ENCODE measurements around the gene DCX. TPM values are rescaled to one million over a fixed set of nuclear protein-coding genes. Genes with fewer than 3 reads are reported as not detected.

Gene DCX
- total and polyA plus RNA-seq, 4 donors: 0.42 TPM; not detected in 3

DNA sequence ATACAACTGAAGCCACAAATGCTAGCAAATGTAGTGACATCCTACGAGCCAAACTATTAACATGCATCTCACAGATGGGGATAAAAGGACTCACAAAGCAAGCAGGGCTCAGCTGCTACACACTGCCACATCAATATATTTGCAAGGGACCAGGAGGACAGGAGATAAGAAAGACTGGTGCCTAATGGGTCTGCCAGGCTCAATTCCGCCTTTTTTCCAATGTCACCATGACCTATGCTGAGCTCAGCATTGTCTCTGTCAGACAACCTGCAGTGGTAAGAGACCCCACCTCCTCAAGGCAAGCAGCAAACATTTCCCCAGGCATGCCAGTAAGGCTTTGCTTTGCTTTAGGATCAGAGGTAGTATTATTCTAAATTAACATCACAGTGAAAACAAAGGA, 435 bp downstream of the DCX start:
- Histone ChIP-seq H3K4me3 (ENCODE audit: low read length in 2 of 2) (no peak overlapping the region), H3K9me3 (ENCODE audit: control insufficient read depth, low read length) (no peaks in the 10 kb centered on the region), H3K36me3 (ENCODE audit: control insufficient read depth in 1 of 2, insufficient read depth in 2 of 2, low read length in 1 of 2) (no peaks in the 10 kb centered on the region), H3K27ac (ENCODE audit: low read depth in 1 of 2, low read length in 2 of 2) (no peak overlapping the region), H3K4me1 (ENCODE audit: control insufficient read depth in 1 of 2, insufficient read depth in 2 of 2, low read length in 2 of 2) (no peaks in the 10 kb centered on the region), H3K27me3 (ENCODE audit: control insufficient read depth in 1 of 2, insufficient read depth in 2 of 2, low read length in 1 of 2) (no peaks in the 10 kb centered on the region)
- ATAC-seq (ENCODE audit: low FRiP score): no peak
- intact Hi-C loops (cut with DNase I): no loop called here
- no peak for DNase-seq
- WGBS, 2 donors: 27 to 30% methylated on average over 2 of the region's 2 CpGs

DNA sequence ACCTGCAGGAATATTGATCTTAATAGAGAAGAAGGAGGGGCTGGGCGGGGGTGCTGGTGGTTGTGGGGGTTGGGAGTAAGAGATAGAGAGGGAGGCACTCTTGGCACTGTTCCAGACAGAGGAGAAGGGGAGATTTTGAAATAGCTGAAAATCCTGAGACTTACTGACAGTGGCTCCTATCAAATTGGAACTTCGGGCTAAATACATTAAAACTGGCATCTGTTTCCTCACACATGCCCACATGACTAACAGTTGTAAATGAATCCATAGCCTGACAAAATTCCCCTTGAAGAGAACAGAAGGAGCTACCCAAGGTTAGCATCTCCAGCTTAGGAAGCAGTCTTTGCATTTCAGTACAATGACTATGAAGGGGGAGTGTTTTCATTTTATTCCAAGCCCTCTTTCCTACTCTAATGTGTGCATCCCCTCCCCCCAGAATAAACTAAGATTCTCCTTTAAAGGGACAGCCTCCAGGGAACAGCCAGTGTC, 1.4 kb downstream of the DCX start:
- intact Hi-C loops (cut with DNase I): no loop called here
- WGBS, 2 donors: 15 to 18% methylated on average over 2 of the region's 2 CpGs
- no peak for ATAC-seq (ENCODE audit: low FRiP score)
- H3K27ac ChIP-seq (ENCODE audit: low read depth in 1 of 2, low read length in 2 of 2): no peak overlapping the region
- no peak overlapping the region for H3K4me3 ChIP-seq (ENCODE audit: low read length in 2 of 2)
- H3K27me3 ChIP-seq (ENCODE audit: control insufficient read depth in 1 of 2, insufficient read depth in 2 of 2, low read length in 1 of 2): no peaks in the 10 kb centered on the region
- no peak for DNase-seq
- H3K9me3 ChIP-seq (ENCODE audit: control insufficient read depth, low read length): no peaks in the 10 kb centered on the region
- no peaks in the 10 kb centered on the region for H3K36me3 ChIP-seq (ENCODE audit: control insufficient read depth in 1 of 2, insufficient read depth in 2 of 2, low read length in 1 of 2)
- H3K4me1 ChIP-seq (ENCODE audit: control insufficient read depth in 1 of 2, insufficient read depth in 2 of 2, low read length in 2 of 2): no peaks in the 10 kb centered on the region

GRCh38 chrX:111409326-111409725, 2.7 kb downstream of the DCX start:
- no peaks in the 10 kb centered on the region for H3K9me3 ChIP-seq (ENCODE audit: control insufficient read depth, low read length)
- no peaks in the 10 kb centered on the region for H3K36me3 ChIP-seq (ENCODE audit: control insufficient read depth in 1 of 2, insufficient read depth in 2 of 2, low read length in 1 of 2)
- 68 to 77% methylated on average over 3 of the region's 3 CpGs for WGBS, 2 donors
- intact Hi-C loops (cut with DNase I): no loop called here
- no peak overlapping the region for H3K4me3 ChIP-seq (ENCODE audit: low read length in 2 of 2)
- H3K27me3 ChIP-seq (ENCODE audit: control insufficient read depth in 1 of 2, insufficient read depth in 2 of 2, low read length in 1 of 2): no peaks in the 10 kb centered on the region
- ATAC-seq (ENCODE audit: low FRiP score) (no peak), DNase-seq (no peak)
- H3K27ac ChIP-seq (ENCODE audit: low read depth in 1 of 2, low read length in 2 of 2): no peak overlapping the region
- H3K4me1 ChIP-seq (ENCODE audit: control insufficient read depth in 1 of 2, insufficient read depth in 2 of 2, low read length in 2 of 2): no peaks in the 10 kb centered on the region

DNA sequence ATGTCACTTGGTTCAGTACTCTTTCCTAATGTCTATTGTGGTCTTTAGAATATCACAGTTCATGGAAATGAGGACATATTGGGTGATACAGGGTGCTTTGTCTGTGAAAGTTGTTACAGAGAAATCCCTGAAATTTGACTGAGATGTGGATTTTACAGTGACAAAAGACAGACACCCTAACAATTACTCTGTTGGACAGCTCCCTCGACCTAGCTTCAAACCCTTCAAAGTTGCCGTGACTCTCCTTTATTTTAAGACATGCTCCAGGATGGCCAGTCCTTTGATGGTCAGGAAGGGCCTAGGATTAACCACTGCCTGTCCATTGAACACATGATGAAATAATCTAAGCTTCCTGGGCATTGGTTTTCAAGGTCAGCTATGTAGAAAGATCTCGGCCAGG, 4.0 kb downstream of the DCX start:
- Histone ChIP-seq H3K4me1 (ENCODE audit: control insufficient read depth in 1 of 2, insufficient read depth in 2 of 2, low read length in 2 of 2) (no peaks in the 10 kb centered on the region), H3K27me3 (ENCODE audit: control insufficient read depth in 1 of 2, insufficient read depth in 2 of 2, low read length in 1 of 2) (no peaks in the 10 kb centered on the region), H3K4me3 (ENCODE audit: low read length in 2 of 2) (no peak overlapping the region), H3K9me3 (ENCODE audit: control insufficient read depth, low read length) (no peaks in the 10 kb centered on the region), H3K27ac (ENCODE audit: low read depth in 1 of 2, low read length in 2 of 2) (no peak overlapping the region), H3K36me3 (ENCODE audit: control insufficient read depth in 1 of 2, insufficient read depth in 2 of 2, low read length in 1 of 2) (no peaks in the 10 kb centered on the region)
- ATAC-seq (ENCODE audit: low FRiP score): no peak
- intact Hi-C loops (cut with DNase I): no loop called here
- WGBS, 2 donors: 29 to 31% methylated on average over 3 of the region's 3 CpGs
- DNase-seq: no peak

DNA sequence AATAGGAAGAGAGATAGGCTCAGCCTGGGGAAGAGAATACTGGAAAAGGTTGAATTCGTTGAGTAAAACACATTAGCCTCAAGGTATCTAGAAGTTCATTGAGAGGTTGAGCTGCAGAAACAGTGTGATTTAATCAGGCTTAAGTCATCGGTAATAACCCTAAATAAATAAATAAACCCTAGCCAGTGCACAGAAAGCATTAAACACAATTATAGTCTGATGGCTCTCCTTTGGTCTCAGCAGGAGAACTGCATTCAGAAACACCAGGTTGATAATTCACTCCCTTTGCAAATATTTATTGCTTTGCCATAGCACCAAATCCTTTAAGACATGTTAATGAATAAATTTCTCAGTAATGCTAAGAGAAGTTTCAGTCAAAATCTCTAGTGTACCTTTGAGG, 9.6 kb downstream of the DCX start:
- WGBS, 2 donors: 47 to 51% methylated on average over 2 of the region's 2 CpGs
- H3K36me3 ChIP-seq (ENCODE audit: control insufficient read depth in 1 of 2, insufficient read depth in 2 of 2, low read length in 1 of 2): no peaks in the 10 kb centered on the region
- ATAC-seq (ENCODE audit: low FRiP score): no peak
- H3K4me3 ChIP-seq (ENCODE audit: low read length in 2 of 2): no peak overlapping the region
- H3K9me3 ChIP-seq (ENCODE audit: control insufficient read depth, low read length): no peaks in the 10 kb centered on the region
- H3K27ac ChIP-seq (ENCODE audit: low read depth in 1 of 2, low read length in 2 of 2): no peak overlapping the region
- H3K4me1 ChIP-seq (ENCODE audit: control insufficient read depth in 1 of 2, insufficient read depth in 2 of 2, low read length in 2 of 2): no peaks in the 10 kb centered on the region
- intact Hi-C loops (cut with DNase I): no loop called here
- no peak for DNase-seq
- H3K27me3 ChIP-seq (ENCODE audit: control insufficient read depth in 1 of 2, insufficient read depth in 2 of 2, low read length in 1 of 2): no peaks in the 10 kb centered on the region

- intact Hi-C loops (cut with DNase I): no loop called here
- Histone ChIP-seq H3K27ac (ENCODE audit: low read depth in 1 of 2, low read length in 2 of 2) (no peak overlapping the region), H3K9me3 (ENCODE audit: control insufficient read depth, low read length) (no peaks in the 10 kb centered on the region), H3K27me3 (ENCODE audit: control insufficient read depth in 1 of 2, insufficient read depth in 2 of 2, low read length in 1 of 2) (no peaks in the 10 kb centered on the region), H3K4me3 (ENCODE audit: low read length in 2 of 2) (no peak overlapping the region), H3K36me3 (ENCODE audit: control insufficient read depth in 1 of 2, insufficient read depth in 2 of 2, low read length in 1 of 2) (no peaks in the 10 kb centered on the region), H3K4me1 (ENCODE audit: control insufficient read depth in 1 of 2, insufficient read depth in 2 of 2, low read length in 2 of 2) (no peaks in the 10 kb centered on the region)
- no peak for ATAC-seq (ENCODE audit: low FRiP score)
- no peak for DNase-seq
- 61 to 84% methylated on average over 2 of the region's 2 CpGs for WGBS, 2 donors
Measured at GRCh38 chrX:111395149-111395548, 16.8 kb downstream of the DCX start.

DNA sequence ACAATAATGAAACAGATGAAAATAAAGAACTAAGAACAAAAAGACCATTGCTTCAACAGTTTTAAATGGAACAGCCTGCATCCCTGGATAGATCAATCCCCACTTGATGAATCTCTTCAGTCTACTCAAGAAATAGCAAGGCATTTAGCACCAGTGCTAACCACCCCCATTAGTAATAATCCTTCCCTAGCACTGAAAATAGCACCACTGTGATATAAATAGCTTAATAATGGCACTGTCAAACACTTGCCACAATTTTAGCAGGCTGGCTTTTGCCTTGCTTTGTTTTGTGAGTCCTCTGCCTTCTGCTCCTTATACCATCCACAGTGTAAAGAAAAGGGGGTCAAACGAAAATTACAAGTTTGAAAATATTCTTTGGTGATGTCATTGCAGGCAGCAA, 17.4 kb downstream of the DCX start:
- no peak for ATAC-seq (ENCODE audit: low FRiP score)
- 18 to 54% methylated on average over 1 of the region's 1 CpG for WGBS, 2 donors

DNA sequence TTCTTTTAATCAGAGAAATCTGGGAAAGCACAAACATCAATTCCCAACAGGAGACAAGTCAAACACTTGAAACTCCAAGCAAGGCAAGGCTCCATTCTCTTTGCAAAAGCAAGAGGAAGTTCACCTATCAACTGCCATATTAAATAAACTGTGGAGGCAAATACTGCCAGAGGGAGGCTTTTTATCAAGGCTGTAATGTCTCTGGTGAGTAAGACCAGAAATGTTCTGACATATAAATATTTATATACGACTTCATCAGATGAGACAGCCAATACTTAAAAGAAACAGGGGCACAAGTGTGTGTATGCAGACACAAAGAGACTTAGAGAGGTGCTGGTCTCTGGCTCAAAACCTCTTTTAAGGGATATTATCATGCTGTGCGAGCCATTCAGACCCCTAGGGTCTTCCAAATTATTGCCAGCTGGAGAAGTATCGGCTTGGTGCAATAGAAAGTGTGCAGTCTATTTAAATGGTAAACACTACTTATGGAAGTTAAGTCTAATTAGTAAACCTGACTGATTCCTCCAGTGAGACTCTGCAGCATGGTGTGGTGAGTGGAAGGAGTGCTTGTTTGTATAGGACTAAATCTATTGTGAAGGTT, 24.4 kb downstream of the DCX start:
- H3K4me3 ChIP-seq (ENCODE audit: low read length in 2 of 2): no peak overlapping the region
- no peak overlapping the region for H3K27ac ChIP-seq (ENCODE audit: low read depth in 1 of 2, low read length in 2 of 2)
- H3K4me1 ChIP-seq (ENCODE audit: control insufficient read depth in 1 of 2, insufficient read depth in 2 of 2, low read length in 2 of 2): no peaks in the 10 kb centered on the region
- no peaks in the 10 kb centered on the region for H3K9me3 ChIP-seq (ENCODE audit: control insufficient read depth, low read length)
- H3K27me3 ChIP-seq (ENCODE audit: control insufficient read depth in 1 of 2, insufficient read depth in 2 of 2, low read length in 1 of 2): no peaks in the 10 kb centered on the region
- intact Hi-C loops (cut with DNase I): no loop called here
- 33 to 41% methylated on average over 3 of the region's 3 CpGs for WGBS, 2 donors
- DNase-seq (no peak), ATAC-seq (ENCODE audit: low FRiP score) (no peak)
- no peaks in the 10 kb centered on the region for H3K36me3 ChIP-seq (ENCODE audit: control insufficient read depth in 1 of 2, insufficient read depth in 2 of 2, low read length in 1 of 2)

More for the DNA sequence above, 17.4 kb downstream of the DCX start:
- DNase-seq: no peak
- intact Hi-C loops (cut with DNase I): no loop called here
- Histone ChIP-seq H3K36me3 (ENCODE audit: control insufficient read depth in 1 of 2, insufficient read depth in 2 of 2, low read length in 1 of 2) (no peaks in the 10 kb centered on the region), H3K27ac (ENCODE audit: low read depth in 1 of 2, low read length in 2 of 2) (no peak overlapping the region), H3K4me3 (ENCODE audit: low read length in 2 of 2) (no peak overlapping the region), H3K9me3 (ENCODE audit: control insufficient read depth, low read length) (no peaks in the 10 kb centered on the region), H3K4me1 (ENCODE audit: control insufficient read depth in 1 of 2, insufficient read depth in 2 of 2, low read length in 2 of 2) (no peaks in the 10 kb centered on the region), H3K27me3 (ENCODE audit: control insufficient read depth in 1 of 2, insufficient read depth in 2 of 2, low read length in 1 of 2) (no peaks in the 10 kb centered on the region)

- Histone ChIP-seq H3K27me3 (ENCODE audit: control insufficient read depth in 1 of 2, insufficient read depth in 2 of 2, low read length in 1 of 2) (no peaks in the 10 kb centered on the region), H3K36me3 (ENCODE audit: control insufficient read depth in 1 of 2, insufficient read depth in 2 of 2, low read length in 1 of 2) (no peaks in the 10 kb centered on the region), H3K4me1 (ENCODE audit: control insufficient read depth in 1 of 2, insufficient read depth in 2 of 2, low read length in 2 of 2) (no peaks in the 10 kb centered on the region), H3K27ac (ENCODE audit: low read depth in 1 of 2, low read length in 2 of 2) (no peak overlapping the region), H3K4me3 (ENCODE audit: low read length in 2 of 2) (no peak overlapping the region), H3K9me3 (ENCODE audit: control insufficient read depth, low read length) (no peaks in the 10 kb centered on the region)
- intact Hi-C loops (cut with DNase I): no loop called here
- DNase-seq: no peak
- ATAC-seq (ENCODE audit: low FRiP score): no peak
- 62 to 78% methylated on average over 5 of the region's 5 CpGs for WGBS, 2 donors
Measured at GRCh38 chrX:111386615-111387233, 25.3 kb downstream of the DCX start.

Measured in aorta (tissue), 5 donors.